GM12872 (cell line): ENCODE measurements around the gene TMEM204.

Experiments used
- CTCF ChIP-seq: IDR thresholded peaks from 3 replicates; pipeline ENCODE4 v1.5.1; 2011; ENCODE audit warnings: low read depth, mild to moderate bottlenecking, low read length, moderate library complexity; ENCODE audit not compliant: insufficient read depth

TMEM204 gene

GRCh38 chr16:1580256-1580655 lies 46.8 kb downstream of the TMEM204 start:
- TF ChIP-seq CTCF = no peak

- no peak for TF ChIP-seq CTCF
Measured at GRCh38 chr16:1580956-1581355, 47.5 kb downstream of the TMEM204 start.

GRCh38 chr16:1581804-1582203 lies 48.3 kb downstream of the TMEM204 start:
- TF ChIP-seq CTCF = no peak

- TF ChIP-seq CTCF = no peak
Measured at GRCh38 chr16:1583180-1583579, 49.7 kb downstream of the TMEM204 start.

GRCh38 chr16:1584926-1585484 lies 51.5 kb downstream of the TMEM204 start:
- TF ChIP-seq CTCF = no peak

- TF ChIP-seq CTCF = no peak
Measured at GRCh38 chr16:1590366-1590765, 56.9 kb downstream of the TMEM204 start.

- TF ChIP-seq CTCF = no peak
Measured at GRCh38 chr16:1590930-1591705, 57.7 kb downstream of the TMEM204 start.
